ENCODE results near the gene ASB13.
A peak's percentile ranks its signal among the peaks of the same experiment; 100 is the strongest.

The ASB13 gene

DNA sequence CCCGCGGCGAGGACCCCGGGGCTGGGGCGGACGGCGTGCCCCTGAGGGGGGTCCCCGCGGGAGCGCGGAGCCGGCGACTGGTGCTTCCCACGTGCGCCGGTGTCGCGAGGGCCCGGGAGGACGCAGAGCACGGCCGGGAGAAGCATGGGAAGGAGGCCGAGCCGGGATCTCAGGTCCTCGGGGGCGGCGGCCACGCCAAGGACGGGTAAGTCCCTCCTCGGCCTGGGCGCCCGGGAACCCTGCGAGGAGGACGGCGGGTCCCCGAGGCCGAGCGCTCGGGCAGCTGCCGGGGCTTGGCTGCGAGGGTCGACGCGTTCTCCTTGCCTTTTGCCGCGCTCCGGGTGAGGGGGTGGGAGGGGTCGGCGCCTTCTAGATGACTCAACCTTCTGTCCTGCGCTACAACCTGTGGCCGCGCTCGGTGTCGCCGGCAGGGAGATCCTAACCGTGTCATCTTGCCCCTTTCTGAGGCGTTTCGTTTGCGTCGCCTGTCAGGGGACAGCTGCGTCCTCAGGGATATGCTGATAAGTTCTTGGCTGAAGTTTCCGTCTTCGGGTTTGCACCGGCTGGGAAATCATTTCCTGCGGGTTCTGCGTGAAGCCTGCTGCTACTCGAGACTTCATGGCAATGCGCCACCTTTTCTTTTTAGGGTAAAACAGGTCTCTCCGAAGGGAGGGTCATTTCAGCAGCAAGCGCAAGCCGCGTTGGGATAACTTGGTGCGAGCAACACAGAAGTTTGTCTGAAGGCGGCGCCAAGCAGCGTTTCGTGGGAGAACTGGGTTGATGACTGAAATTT, 18.8 kb upstream of the ASB13 start (continued):
- TF ChIP-seq, protein P1, sequence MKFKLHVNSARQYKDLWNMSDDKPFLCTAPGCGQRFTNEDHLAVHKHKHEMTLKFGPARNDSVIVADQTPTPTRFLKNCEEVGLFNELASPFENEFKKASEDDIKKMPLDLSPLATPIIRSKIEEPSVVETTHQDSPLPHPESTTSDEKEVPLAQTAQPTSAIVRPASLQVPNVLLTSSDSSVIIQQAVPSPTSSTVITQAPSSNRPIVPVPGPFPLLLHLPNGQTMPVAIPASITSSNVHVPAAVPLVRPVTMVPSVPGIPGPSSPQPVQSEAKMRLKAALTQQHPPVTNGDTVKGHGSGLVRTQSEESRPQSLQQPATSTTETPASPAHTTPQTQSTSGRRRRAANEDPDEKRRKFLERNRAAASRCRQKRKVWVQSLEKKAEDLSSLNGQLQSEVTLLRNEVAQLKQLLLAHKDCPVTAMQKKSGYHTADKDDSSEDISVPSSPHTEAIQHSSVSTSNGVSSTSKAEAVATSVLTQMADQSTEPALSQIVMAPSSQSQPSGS (tag by site-specific recombination; IDR thresholded peaks at IDR 0.05; ENCODE audit: low read depth), result no peak
- TF ChIP-seq ZNF10 (tag by site-specific recombination; IDR thresholded peaks at IDR 0.05) (0 out of 2 replicates have a peak, but pooled peaks have one; percentile 12), ZNF449 (tag by site-specific recombination; IDR thresholded peaks at IDR 0.05) (no peak), KLF7 (tag by site-specific recombination; IDR thresholded peaks at IDR 0.05; ENCODE audit: borderline replicate concordance) (no peak), PATZ1 (tag by site-specific recombination; IDR thresholded peaks at IDR 0.05) (peak; percentile 21), HOXC10 (CRISPR knock-in tag; IDR thresholded peaks at IDR 0.05) (no peak), ZNF266 (tag by site-specific recombination; IDR thresholded peaks at IDR 0.05; ENCODE audit: low read depth) (no peak), ZBTB20 (tag by site-specific recombination; IDR thresholded peaks at IDR 0.05) (peak; percentile 87), ZNF24 (tag by site-specific recombination; IDR thresholded peaks at IDR 0.05) (no peak), TCF7L2 (IDR thresholded peaks at IDR 0.05; ENCODE audit: borderline replicate concordance, low read depth, low read length) (no peak), ZNF473 (tag by site-specific recombination; IDR thresholded peaks at IDR 0.05) (no peak), KLF9 (tag by site-specific recombination; IDR thresholded peaks at IDR 0.05; ENCODE audit: low read depth) (peak; percentile 67), ZNF202 (tag by site-specific recombination; IDR thresholded peaks at IDR 0.05; ENCODE audit: borderline replicate concordance) (no peak), ZNF76 (tag by site-specific recombination; IDR thresholded peaks at IDR 0.05; ENCODE audit: borderline replicate concordance, low read depth) (peak; percentile 62; the same call in 1 of the 2 replicates), ZNF23 (tag by site-specific recombination; IDR thresholded peaks at IDR 0.05; ENCODE audit: borderline replicate concordance) (no peak), PRDM4 (tag by site-specific recombination; IDR thresholded peaks at IDR 0.05) (no peak), ZNF26 (tag by site-specific recombination; IDR thresholded peaks at IDR 0.05) (no peak), ZNF394 (tag by site-specific recombination; IDR thresholded peaks at IDR 0.05; ENCODE audit: borderline replicate concordance) (peak; percentile 36; the same call in 1 of the 2 replicates), ZNF692 (tag by site-specific recombination; IDR thresholded peaks at IDR 0.05) (peak; percentile 56), PRDM1 (tag by site-specific recombination; IDR thresholded peaks at IDR 0.05) (peak; percentile 62; the same call in 1 of the 2 replicates), ZNF776 (tag by site-specific recombination; IDR thresholded peaks at IDR 0.05; ENCODE audit: borderline replicate concordance) (no peak)
- TF ChIP-seq, protein P2, sequence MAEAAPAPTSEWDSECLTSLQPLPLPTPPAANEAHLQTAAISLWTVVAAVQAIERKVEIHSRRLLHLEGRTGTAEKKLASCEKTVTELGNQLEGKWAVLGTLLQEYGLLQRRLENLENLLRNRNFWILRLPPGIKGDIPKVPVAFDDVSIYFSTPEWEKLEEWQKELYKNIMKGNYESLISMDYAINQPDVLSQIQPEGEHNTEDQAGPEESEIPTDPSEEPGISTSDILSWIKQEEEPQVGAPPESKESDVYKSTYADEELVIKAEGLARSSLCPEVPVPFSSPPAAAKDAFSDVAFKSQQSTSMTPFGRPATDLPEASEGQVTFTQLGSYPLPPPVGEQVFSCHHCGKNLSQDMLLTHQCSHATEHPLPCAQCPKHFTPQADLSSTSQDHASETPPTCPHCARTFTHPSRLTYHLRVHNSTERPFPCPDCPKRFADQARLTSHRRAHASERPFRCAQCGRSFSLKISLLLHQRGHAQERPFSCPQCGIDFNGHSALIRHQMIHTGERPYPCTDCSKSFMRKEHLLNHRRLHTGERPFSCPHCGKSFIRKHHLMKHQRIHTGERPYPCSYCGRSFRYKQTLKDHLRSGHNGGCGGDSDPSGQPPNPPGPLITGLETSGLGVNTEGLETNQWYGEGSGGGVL (tag by site-specific recombination; IDR thresholded peaks at IDR 0.05), result peak; percentile 28; the same call in 1 of the 2 replicates
- TF ChIP-seq, protein P3, sequence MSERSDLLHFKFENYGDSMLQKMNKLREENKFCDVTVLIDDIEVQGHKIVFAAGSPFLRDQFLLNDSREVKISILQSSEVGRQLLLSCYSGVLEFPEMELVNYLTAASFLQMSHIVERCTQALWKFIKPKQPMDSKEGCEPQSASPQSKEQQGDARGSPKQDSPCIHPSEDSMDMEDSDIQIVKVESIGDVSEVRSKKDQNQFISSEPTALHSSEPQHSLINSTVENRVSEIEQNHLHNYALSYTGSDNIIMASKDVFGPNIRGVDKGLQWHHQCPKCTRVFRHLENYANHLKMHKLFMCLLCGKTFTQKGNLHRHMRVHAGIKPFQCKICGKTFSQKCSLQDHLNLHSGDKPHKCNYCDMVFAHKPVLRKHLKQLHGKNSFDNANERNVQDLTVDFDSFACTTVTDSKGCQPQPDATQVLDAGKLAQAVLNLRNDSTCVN (tag by site-specific recombination; optimal IDR thresholded peaks at IDR 0.05), result peak; percentile 92

Measured in HEK293 (cell line).